ENCODE data around the gene CES2. TPM values are rescaled to one million over a fixed set of nuclear protein-coding genes. Genes with fewer than 3 reads are reported as not detected.
"Not testable (repeated sequence)": the region's sequence is repeated elsewhere in the genome, so short reads cannot be mapped to it uniquely, and the experiment has no call there.

The CES2 gene
- total RNA-seq, 3 donors from 2014 or later, result 180 to 566 (median 456) TPM

DNA sequence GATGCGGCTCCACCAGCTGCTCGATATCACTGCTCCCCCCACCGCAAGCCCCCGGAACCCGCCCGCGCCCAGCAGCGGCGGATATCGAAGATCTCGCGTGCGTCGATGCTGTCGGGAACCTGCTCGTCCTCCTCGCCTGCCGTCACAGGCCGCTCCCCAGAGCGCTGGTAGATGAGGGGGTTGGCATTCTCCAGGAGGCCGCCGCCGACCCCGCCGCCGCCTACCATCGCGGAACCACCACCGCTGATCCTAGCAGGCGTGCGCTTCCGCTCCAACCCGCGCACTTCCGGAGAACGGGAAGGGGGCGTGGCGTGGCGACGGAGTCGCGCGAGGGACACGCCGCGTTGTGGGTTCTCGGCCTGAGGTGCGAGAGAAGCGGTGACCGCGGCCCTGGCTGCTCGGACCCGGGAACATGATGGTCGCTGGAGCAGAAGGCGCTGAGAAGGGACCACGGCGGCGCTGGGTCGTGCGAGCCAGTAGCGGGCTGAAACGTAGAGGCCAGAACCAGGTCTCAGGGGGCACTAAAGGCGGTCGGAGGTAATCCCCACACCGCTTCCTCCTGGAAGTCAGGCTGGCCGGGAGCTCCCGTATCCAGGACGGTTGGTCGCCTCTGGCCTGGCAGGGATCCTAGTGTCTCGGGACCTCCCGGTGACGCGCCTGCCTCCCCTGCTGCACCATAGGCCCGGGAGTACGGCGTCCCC is 1.0 kb upstream of the CES2 start, which contains the start of gene CIAO2B:
Gene CIAO2B, minus strand, starts transcription at position 265 of the 701 bp plus-strand sequence. Its CDS starts 38 bp downstream, at position 227.
- H3K9me3 ChIP-seq, result no peaks in the 10 kb centered on the region
- intact Hi-C loops (cut with DNase I, micrococcal nuclease), result no loop called here
- ATAC-seq, result peak; percentile 82
- peaks cover 41% of the 10 kb centered on the region for H3K4me1 ChIP-seq (ENCODE audit: low read depth)
- TF ChIP-seq, protein P1, sequence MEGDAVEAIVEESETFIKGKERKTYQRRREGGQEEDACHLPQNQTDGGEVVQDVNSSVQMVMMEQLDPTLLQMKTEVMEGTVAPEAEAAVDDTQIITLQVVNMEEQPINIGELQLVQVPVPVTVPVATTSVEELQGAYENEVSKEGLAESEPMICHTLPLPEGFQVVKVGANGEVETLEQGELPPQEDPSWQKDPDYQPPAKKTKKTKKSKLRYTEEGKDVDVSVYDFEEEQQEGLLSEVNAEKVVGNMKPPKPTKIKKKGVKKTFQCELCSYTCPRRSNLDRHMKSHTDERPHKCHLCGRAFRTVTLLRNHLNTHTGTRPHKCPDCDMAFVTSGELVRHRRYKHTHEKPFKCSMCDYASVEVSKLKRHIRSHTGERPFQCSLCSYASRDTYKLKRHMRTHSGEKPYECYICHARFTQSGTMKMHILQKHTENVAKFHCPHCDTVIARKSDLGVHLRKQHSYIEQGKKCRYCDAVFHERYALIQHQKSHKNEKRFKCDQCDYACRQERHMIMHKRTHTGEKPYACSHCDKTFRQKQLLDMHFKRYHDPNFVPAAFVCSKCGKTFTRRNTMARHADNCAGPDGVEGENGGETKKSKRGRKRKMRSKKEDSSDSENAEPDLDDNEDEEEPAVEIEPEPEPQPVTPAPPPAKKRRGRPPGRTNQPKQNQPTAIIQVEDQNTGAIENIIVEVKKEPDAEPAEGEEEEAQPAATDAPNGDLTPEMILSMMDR (IDR thresholded peaks at IDR 0.05), result no peak
- DNase-seq, result peak; percentile 92 to 94 (median 94)
- H3K4me3 ChIP-seq, result peak within 1 kb of the TSS; percentile 98
- no peaks in the 10 kb centered on the region for H3K36me3 ChIP-seq (ENCODE audit: low read depth)

DNA sequence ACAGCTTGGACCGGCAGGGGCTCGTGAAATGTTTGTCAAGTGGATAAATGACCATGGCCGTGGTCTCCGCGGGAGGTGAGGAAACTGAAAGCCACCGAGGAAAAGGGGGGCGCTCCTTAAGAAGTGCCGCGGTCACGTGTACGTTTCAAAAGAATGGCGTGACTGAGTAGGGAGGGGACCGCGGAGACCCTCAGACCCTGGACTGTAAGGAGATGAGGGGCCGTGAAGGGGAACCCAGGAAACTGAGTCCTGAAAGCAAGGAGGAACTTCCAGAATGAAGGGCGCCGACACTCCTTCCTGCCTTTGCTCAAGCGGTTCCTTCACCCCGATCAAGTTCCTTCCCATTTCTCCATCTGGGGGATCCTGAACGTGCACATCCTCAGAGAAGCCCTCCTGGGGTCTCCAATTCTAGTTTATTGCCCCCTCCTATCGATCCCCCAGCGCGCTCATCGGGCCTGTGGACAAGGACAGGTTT is 440 bp upstream of the CES2 start:
- H3K36me3 ChIP-seq (ENCODE audit: low read depth); DNase-seq; H3K9me3 ChIP-seq; intact Hi-C loops (cut with DNase I, micrococcal nuclease): not testable (repeated sequence)
- Histone ChIP-seq H3K4me3 (peak overlapping the region; percentile 98), H3K4me1 (ENCODE audit: low read depth) (peaks cover 41% of the 10 kb centered on the region)
- peak; percentile 1 for ATAC-seq

DNA sequence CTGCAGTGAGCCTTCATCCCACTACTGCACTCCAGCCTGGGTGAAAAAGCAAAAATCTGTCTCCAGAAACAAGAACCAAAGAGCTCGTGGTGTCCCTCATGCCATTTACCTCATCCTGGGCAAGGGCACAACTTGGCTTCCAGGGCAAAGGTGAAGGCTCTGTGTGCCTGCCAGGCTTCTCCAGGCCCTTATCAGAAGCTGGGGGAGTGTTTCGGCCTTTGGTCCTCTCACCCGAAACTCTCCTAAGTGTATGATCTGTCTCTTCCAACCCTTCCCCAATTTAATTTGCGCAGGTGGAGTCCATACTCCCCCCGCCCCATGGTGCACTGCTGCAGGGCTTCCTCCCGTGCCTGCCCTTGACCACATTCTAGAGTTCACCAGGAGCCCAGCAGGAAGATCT is 1.1 kb downstream of the CES2 start:
- intact Hi-C loops (cut with DNase I, micrococcal nuclease), result no loop called here
- Histone ChIP-seq H3K36me3 (ENCODE audit: low read depth) (peaks cover 12% of the 10 kb centered on the region), H3K4me1 (ENCODE audit: low read depth) (peaks cover 41% of the 10 kb centered on the region), H3K9me3 (no peaks in the 10 kb centered on the region), H3K4me3 (no peak overlapping the region)
- TF ChIP-seq, protein P1 (IDR thresholded peaks at IDR 0.05), result no peak
- ATAC-seq (peak; percentile 33), DNase-seq (peak in 2 of 3 donors; percentile 51 to 57)

DNA sequence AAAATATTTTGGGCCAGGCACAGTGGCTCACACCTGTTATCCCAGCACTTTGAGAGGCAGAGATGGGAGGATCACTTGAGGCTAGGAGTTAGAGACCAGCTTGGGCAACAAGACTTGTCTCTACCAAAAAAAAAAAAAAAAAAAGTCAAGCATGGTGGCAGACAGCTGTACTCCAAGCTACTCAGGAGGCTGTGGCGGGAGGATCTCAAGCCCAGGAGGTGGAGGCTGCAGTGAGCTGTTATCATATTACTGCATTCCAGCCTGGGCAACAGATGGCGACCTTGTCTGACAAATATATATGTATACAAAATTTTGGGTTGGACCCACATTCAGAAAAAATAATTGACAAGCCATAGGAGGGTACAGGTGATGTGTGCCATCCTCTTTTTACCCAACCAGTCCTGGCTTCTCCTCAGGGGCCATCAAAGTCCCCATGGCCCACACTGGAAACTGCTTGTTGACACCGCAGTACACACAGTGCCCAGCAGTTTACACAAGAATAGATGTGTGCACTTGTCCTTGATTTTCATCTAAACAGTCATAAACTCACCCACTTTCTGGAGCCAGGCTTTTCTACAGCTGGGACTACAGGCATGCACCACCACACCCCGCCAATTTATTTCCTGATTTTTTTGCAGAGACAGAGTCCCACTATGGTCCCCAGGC is 1.7 kb downstream of the CES2 start:
- intact Hi-C loops (cut with DNase I, micrococcal nuclease), result no loop called here
- Histone ChIP-seq H3K9me3 (no peaks in the 10 kb centered on the region), H3K4me3 (no peak overlapping the region), H3K36me3 (ENCODE audit: low read depth) (peaks cover 14% of the 10 kb centered on the region), H3K4me1 (ENCODE audit: low read depth) (peaks cover 41% of the 10 kb centered on the region)
- DNase-seq (no peak), ATAC-seq (peak; percentile 4)
- TF ChIP-seq, protein P1 (IDR thresholded peaks at IDR 0.05), result no peak

GRCh38 chr16:66937725-66938337 is 2.5 kb downstream of the CES2 start:
- H3K36me3 ChIP-seq (ENCODE audit: low read depth), result peaks cover 14% of the 10 kb centered on the region
- TF ChIP-seq, protein P1 (IDR thresholded peaks at IDR 0.05), result no peak
- intact Hi-C loops (cut with DNase I, micrococcal nuclease), result no loop called here
- H3K9me3 ChIP-seq, result no peaks in the 10 kb centered on the region
- peaks cover 36% of the 10 kb centered on the region for H3K4me1 ChIP-seq (ENCODE audit: low read depth)
- no peak overlapping the region for H3K4me3 ChIP-seq
- ATAC-seq, result peak; percentile 13
- no peak for DNase-seq

DNA sequence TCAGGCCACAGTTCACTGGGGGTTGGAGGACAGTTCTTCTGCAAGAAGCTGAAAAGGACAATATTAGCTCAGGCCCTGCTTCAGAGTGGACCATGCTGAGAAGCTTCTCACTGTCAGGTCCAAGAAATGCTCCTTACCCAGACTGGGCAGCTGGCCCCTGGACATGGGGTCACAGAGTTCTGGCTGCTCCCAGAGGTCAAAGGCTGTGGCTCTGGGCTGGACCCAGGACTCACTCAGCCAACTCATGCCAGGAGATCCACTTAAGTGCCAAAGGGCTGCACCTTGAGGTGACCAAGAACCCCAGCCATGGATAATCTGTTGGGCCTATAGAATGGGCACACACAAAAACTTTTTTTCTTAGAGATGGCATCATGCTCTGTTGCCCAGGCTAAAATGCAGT is 4.0 kb downstream of the CES2 start:
- ATAC-seq, result no peak
- DNase-seq, result no peak
- H3K9me3 ChIP-seq, result no peaks in the 10 kb centered on the region
- H3K4me1 ChIP-seq (ENCODE audit: low read depth), result peaks cover 28% of the 10 kb centered on the region
- intact Hi-C loops (cut with DNase I, micrococcal nuclease), result no loop called here
- no peak overlapping the region for H3K4me3 ChIP-seq
- TF ChIP-seq, protein P1 (IDR thresholded peaks at IDR 0.05), result no peak
- peaks cover 14% of the 10 kb centered on the region for H3K36me3 ChIP-seq (ENCODE audit: low read depth)

Measured in mucosa of descending colon (tissue), 3 donors.